T-helper 2 cell (primary cell): ENCODE data around the gene SRP9.
"Not testable (repeated sequence)": the region's sequence is repeated elsewhere in the genome, so short reads cannot be mapped to it uniquely, and the experiment has no call there.

Experiments used
- DNase-seq, 5 experiments: peaks; one replicate each; pipeline versions ENCODE4 v3.0.0 to v3.0.0-alpha.2; 2012 to 2022

SRP9 gene

DNA sequence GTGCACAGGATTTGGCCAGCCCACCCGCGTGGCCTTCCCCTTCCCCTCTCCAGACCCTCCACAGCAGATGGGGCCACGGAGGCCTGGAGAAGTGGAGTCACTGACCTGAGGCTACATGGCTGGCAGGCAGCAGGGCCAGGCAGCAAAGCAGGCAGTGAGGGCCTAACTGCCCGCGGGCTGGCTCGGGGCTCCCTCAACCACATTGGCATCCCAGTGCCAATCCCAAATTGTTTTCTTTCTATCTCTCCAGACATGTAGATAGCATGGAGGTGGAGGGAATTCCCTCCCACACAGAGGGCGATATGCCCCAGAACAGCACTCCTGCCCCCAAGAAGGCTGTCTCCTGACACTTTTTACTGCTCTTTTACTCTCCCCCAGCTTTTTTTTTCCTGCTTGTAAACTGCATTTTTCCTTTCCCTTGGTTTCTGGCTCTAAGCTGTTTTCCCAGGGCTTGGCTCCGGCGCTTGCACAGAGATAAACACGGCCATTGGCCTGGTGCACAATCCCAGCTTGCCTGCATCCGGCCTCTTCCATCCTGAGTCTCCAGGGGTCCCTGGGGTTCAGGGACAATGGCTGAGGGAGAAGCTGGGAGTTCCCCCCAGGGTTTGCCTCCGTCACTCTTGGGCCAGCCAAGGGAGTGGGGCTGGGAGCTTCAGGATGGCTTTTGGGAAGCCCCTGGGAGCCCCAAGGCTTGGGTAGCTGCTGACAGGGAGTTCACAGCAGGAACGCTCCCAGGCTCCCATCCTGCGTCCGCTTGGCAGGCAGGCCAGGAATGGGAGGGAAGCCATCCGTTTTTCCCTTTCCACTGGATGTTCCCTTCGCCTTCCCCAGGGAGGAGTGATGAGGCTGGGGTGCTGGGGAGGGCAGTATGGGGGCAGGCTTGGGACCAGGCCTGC, 39.3 kb downstream of the SRP9 start:
- no peak for DNase-seq

DNA sequence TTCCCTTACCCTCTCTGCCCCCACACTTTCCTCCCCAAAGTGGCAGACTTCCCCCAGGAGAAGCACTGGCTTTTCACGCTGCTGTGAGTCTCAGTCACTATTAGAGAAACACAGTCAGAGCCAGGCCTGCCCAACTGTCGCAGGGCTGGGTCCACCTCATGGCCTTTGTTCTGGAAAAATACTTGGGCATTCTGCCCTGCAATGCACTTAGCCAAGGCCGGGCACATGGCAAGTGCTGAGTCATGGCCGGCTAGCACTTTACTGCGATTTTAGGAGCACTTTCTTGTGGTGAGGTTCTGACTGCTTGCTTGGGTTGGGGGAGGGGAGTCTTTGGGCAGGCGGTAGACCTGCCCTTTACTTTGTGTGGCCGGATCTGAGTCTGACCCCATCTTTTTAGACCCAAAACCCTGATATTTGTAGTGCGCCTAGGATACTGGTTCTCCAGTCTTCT, 40.0 kb downstream of the SRP9 start:
- no peak for DNase-seq

DNA sequence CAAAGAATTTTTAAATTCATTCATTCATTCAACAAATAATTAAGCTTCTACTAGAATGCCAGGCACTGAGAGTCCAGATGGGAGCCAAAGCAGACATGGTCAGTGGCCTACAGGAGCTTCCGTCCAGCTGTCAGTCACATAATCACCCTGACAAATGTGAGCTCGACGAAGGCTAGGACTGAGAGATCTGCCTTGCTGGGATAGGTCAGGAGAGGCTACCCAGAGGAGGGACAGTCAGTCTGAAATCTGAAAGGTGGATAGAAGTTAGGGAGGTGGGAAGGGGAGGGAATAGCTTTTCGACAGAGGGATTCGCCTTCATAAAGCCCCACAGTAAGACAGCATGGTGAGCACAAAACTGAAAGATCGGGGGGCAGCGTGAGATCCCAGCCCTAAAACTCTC, 40.6 kb downstream of the SRP9 start:
- DNase-seq: no peak

DNA sequence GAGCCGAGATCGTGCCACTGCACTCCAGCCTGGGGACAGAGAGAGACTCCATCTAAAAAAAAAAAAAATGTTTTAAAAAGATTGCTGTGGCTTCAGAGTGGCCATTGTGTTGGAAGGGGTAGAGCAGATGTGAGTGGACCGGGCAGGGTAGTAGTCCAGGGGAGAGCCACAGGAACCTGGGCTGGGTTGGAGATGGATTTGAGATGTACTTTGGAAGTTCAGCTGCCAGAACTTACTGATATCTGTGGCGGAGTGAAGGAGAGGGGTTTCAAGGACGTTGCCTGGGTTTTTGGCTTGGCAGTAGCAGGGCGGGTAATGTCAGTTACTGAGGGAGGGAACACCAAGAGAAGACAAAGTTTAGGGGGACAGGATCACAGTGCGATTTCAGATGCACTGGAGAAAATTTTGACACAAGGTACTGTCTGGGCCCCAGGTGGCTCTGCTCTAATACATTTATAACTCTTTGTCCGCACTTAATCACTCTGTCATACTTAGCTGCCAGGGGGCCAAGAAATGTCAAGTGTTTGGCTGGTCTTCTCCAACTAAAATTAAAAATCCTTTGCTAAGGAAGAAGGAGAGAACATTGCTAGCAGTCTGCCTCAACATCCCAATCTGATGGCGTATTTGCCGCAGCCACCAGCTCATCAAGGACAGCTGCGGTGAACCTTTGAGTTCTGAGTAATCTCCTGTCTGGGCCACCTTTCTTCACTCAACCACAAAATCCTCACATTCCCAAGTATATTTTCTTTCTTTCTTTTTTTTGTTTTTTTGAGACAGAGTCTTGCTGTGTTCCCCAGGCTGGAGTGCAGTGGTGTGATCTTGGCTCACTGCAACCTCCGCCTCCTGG, 41.9 kb downstream of the SRP9 start:
- DNase-seq: no peak

DNA sequence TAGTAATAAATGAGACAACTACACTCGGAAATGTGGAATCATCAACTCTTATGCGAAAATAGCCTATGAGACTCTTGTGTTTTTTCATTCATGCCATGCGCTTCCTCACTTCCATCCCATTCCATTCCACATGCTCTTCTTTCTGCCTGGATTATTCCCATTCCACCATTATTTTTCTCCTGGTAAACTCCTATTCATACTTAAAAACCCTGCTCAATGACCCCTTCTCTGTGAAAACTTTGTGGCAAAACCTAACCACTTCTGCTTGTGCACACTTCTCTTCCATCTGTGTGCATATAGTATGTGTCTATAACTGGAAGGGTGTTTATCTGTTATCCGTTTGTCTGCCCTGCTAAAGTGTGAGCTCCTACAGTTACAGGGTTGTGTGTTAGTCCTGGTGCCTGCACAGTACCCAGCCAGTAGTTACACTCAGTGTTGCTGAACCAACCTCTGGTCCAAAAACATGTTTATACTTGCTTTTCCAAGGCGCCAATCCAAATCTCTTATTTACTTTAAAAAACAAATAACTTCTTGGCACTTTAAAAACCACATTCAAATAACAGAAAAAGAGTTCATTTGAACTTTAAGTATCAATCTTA, 43.0 kb downstream of the SRP9 start:
- DNase-seq: no peak

DNA sequence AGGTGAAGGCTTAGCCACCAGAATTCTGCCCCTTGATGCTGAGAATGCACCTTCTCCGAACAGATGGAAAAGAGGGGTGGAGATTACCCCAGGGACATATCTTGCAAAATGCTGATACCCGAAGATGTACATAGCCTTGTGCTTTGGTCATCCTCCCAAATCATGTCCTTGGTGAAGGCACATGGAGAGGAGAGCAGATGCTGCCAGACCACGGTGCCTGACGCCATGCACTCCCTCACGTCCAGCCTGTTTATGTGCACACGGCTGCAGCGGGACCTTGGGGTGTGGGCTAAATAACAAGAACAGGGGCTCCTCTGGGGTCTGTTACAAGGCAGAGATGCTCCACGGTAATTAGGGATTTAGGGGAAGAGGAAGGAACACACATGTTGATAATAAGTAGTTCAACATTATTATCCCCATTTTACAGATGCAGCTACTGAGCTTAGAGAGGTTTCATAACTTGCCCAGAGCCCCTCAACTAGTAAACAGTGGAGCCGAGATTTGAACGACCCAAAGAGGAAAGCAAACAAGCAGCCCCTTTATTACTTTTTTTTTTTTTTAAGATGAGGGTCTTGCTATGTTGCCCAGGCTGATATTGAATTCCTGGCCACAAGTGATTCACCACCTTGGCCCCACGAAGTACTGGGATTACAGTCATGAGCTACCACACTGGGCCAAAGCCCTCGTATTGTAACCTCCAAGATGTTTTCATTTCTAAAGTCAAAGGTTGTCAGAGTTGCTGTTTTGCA, 45.2 kb downstream of the SRP9 start:
- no peak for DNase-seq

DNA sequence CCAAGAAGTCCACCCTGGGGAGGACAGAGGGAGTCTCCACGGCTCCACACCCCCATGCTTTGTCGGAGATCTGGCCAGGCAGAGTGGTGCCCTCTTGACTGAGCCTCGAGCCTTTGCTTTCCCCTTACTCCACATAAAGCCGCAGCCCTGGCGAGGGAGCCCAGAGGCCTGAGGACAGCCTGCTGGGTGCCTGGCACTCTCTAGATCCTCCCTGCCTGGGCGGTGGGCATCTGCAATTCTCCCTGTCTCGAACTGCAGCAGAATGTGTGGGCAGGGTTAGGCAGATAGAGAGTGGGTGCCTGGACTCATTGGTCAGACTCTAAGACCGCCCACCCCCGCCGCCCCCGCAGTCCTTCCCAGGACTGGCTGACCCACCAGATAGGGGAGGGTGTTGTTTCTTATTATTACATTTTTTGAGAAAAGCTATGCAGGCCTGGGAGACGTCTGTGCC, 46.2 kb downstream of the SRP9 start:
- DNase-seq: no peak

DNA sequence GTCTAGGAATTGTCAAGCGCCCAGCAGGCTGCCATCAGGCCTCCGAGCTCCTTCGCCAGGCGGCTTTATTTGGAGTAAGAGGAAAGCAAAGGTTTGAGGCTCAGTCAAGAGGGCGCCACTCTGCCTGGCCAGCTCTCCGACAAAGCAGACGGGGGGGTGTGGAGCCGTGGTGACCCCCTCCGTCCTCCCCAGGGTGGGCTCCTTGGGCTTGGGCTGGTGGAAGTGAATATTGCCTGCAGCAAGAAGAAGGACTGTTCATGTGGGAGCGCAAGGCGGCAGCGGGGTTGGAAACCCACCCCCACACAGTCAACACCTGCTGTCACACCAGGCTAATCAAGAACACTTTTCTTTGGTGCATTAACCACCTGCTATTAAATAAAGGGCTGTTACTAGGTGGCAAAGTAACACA, 46.9 kb downstream of the SRP9 start:
- no peak for DNase-seq

DNA sequence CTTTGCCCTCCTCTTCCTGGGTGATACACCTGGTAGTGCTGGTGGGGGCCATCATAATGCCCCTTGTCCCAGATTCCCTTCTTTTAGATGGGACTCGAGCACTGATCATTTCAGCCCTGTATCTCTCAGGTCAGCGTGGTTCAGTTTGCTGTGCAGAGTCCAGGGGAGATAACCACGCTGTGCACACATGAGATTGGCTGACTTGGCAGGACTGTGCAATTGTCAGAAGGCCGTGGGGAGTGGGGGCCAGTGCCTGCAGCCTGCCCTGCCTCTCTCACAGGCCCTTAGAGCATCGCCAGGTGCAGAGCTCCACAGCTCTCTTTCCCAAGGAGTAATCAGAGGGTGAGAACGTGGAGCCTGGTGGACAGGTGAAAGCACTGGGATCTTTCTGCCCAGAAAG, 47.5 kb downstream of the SRP9 start:
- no peak for DNase-seq

DNA sequence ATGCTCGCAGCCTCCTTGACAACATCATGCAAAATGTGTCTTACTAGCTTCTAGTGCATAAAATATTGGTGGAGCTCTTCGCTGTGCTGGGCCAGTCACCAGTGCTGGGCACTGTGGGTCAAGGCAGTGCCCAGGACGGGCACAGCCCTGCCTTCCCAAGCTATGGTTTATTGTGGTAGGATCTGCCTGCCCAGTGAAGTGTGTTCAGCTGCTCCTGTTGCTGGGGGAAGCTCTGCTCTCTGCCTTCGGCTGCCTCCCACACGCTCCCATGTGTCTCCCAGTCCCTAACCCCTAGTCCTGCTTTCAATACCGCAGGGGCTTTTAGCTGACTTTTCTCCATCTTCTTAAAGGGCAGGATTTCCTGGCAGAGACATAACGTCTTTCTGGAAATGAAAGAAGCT, 48.0 kb downstream of the SRP9 start:
- DNase-seq: no peak

DNA sequence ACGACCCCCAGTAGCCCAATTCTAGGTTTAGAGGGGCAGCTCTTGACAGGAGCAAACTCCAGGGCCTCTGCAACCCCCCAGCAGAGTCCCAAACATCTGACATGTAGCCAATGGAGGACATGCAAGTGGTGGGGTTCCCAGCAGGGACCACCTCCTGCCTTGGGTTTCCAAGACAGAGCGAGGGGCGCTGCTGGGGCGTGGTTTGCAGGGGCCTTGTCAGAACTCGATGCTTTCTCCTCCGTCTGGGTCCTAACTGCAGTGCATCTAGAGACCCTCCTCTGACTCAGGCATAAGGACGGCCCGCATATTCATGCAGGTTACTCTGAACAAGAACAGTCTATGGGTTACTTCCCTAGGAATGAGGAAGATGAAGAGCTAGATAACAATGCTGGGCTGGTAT, 49.5 kb downstream of the SRP9 start:
- no peak for DNase-seq

DNA sequence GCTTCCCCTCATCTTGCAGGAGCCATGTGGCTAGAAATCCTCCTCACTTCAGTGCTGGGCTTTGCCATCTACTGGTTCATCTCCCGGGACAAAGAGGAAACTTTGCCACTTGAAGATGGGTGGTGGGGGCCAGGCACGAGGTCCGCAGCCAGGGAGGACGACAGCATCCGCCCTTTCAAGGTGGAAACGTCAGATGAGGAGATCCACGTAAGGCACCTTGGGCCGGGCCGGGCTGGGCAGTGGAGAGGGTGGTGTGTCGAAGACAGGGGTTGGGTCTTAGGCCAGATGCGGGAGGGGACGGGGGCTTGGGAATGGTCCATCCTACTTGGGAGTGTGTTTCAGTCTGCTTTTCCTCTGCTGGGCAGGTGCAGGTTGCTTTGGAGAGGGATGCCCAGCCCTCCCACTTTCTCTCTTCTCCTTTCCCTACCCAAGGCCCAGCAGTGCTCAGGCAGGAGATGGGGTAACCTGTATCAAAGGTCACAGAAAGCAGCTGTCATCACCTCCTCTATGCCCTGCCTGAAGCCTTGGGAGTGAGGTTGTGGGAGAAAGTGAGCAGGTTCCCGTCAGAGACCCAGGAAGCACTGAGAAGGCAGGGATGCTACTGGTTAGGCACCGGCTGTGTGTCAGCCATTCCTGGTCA, 51.2 kb downstream of the SRP9 start:
- no peak for DNase-seq

DNA sequence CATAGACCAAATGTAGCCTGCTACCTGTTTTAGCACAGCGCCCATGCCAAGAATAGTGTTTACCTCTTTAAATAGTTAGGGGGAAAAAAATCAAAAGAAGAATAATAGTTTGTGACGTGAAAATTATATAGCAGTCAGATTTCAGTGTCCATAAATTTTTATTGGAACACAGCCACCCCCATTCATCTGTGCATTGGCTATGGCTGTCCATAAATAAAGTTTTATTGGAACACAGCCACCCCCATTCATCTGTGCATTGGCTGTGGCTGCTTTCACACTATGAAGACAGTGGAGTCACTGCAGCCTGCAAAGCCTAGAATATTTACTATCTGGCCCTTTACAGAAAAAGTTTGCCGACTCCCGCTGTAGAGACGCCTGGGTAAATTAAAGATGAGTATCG, 53.2 kb downstream of the SRP9 start:
- DNase-seq: no peak

DNA sequence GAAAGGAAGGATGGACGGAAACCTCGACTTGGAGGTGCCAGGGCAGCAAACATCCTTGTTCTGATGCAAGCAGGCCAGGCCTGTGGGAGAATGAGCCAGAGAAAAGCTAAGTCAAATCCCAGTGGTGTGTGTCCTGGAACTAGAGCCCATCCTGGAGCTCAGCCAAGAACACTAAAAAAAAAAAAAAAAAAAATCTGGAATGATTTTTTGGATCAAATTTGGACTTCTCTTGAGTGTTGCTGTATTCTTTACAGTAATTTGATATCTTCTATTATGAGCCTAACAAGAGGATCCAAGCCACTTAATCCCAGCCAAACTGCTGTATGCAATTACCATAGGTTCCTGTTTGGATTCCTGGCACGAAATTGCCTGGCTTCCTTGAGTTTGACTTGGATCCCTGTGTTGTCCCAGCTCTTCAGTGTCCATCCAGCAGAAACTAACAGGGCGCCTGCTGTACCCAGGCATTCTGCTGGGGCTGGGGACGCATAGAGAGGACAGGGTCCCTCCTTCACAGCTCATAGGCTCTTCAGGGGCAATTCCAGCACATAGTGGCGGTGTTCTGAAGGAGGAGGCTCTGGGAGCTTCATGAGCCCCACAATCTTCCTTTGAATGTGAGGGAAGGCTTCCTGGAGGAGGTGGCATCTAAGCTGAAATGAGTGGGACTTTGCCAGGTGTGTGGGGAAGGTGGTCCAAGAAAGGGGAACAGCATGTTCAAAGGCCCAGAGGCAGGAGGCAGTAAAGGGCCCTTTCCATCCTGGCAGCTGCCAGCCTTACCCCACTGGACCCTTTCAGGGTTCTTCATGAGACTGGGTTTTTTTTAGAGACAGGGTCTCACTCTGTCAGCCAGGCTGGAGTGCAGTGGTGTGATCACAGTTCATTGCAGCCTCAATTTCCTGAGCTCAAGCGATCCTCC, 57.0 kb downstream of the SRP9 start:
- no peak for DNase-seq

DNA sequence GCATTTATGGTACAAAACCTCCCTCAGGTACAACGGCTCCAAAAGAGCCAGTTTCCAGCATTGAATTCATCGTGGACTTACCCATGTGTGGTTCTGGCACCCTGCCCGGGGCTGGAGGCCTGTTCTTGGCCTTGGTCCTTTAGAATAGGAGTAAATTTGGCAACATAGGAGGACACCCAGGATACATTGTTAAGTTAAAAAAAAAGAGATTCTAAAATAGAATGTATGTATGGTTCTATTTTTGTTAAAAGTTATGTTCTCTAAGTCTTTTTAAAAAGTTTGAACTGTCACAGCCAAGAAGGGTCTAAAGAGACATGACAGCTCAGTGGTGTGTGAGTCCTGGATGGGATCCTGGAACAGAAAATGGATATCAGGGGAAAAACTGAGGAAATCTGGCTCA, 58.2 kb downstream of the SRP9 start:
- DNase-seq: no peak

DNA sequence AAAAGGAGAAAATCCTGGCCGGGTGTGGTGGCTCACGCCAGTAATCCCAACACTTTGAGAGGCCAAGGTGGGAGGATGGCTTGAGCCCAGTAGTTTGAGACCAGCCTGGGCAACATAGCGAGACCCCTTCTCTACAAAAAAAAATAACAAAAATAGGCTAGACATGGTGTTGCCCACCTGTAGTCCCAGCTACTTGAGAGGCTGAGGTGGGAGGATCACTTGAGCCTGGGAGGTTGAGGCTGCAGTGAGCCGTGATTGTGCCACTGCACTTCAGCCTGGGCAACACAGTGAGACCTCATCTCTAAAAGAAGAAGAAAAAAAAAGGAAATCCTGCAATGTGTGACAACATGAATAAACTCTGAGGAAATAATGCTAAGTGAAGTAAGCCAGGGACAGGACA, 58.7 kb downstream of the SRP9 start:
- DNase-seq: not testable (repeated sequence)

DNA sequence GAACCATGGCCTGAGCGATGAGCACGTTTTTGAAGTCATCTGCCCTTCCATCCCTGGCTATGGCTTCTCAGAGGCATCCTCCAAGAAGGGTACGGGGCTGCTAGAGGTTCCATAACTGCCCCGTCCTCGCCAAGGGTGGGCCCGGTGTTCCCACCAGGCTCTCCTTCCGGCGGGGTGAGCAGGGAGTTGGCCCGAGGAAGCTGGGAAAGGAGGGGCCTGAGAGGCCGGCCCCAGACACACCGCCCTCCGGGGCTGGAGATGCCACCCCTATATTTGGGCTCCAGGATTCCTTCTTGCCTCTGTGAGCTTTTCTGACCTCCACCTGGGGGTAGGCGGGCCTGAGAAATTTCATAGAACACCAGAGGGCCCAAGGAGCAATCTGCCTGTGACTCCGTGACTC, 61.2 kb downstream of the SRP9 start:
- no peak for DNase-seq
